ENCODE data around the gene RYR1.
A peak's percentile ranks its signal among the peaks of the same experiment; 100 is the strongest.
"Not testable (repeated sequence)": the region's sequence is repeated elsewhere in the genome, so short reads cannot be mapped to it uniquely, and the experiment has no call there.

RYR1 gene

DNA sequence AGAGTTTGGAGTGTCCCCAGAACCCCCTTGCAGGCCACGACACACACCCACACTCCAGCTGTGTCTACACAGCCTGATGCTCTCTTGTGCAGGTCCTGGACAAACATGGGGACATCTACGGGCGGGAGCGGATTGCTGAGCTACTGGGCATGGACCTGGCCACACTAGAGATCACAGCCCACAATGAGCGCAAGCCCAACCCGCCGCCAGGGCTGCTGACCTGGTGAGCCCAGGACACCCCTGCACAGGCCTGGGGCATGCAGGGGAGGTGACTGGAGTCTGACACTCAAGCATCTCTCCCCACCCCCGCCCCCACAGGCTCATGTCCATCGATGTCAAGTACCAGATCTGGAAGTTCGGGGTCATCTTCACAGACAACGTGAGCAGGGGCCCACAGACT is 144.3 kb downstream of the RYR1 start:
- no peak for DNase-seq

DNA sequence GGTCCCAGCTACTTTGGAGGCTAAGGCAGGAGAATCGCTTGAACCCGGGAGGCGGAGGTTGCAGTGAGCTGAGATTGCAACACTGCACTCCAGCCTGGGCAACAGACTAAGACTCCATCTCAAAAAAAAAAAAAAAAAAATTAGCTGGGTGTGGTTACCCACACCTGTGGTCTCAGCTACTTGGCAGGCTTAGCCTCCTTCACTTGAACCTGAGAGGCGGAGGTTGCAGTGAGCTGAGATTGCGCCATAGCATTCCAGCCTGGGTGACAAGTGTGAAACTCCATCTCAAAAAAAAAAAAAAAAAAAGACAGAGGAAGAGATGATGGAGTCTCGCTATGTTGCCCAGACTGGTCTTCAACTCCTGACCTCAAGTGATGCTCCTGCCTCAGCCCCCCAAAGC is 145.8 kb downstream of the RYR1 start:
- DNase-seq = not testable (repeated sequence)

DNA sequence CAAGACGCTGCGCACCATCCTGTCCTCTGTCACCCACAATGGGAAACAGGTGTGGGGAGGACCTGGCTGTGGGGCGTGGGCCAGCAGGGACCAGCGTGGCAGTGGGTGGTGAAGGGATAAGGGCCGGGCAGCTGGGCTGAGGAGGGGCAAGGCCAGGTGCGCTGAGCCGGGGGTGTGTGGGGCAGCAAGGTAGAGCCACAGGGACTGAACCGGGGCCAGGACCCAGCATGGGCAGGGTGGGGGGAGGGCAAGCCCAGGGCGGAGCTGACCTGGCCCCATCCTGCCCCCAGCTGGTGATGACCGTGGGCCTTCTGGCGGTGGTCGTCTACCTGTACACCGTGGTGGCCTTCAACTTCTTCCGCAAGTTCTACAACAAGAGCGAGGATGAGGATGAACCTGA is 146.6 kb downstream of the RYR1 start:
- no peak for DNase-seq

DNA sequence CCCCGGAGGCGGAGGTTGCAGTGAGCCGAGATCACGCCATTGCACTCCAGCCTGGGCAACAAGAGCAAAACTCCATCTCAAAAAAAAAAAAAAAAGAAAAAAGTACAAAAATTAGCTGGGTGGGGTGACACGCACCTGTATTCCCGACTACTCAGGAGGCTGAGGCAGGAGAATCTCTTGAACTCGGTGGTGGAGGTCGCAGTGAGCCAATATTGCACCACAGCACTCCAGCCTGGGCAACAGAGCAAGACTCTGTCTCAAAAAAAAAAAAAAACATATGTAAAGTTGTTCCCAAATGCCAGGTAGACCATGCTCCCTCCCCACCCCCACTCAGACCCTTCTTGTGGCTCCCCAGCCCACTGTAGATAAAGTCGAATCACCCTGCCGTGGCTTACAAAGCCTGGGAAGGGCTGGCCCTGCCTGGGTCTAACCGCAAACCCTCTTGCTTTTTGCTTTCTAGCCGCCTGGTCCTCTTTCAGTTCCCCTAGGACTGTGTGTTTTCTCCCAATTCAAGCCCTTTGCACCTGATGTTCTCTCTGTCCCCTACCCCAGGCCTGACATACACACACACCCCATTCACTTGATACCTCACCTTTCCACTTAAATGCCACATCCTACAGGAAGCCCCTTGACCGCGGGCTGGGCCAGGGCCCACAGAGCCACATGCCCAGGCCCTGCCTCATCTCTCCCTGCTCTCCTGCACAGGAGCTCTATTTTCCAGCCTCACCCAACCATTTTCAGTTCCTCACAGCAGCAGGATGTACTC is 149.9 kb downstream of the RYR1 start:
- DNase-seq = no peak

GRCh38 chr19:38583985-38584305 is 150.5 kb downstream of the RYR1 start:
- DNase-seq = no peak

DNA sequence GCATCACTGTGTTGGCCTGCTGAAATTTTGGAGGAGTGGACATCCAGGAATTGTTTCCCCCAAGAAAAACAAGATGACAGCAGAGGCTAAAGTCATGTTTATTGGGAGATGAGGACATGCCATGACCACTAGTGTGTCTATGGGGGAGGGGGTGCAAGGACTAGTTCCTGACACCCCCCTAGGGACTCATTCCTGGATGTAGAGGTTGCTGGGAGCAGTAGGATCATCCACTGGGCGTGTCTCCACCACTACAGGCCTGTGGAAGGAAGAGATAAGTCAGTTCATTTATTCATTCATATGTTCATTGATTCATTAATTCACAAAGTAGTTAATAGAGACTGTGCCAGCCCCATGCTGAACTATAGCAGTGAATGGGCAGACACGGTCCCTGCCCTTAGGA is 154.1 kb downstream of the RYR1 start:
- no peak for DNase-seq

DNA sequence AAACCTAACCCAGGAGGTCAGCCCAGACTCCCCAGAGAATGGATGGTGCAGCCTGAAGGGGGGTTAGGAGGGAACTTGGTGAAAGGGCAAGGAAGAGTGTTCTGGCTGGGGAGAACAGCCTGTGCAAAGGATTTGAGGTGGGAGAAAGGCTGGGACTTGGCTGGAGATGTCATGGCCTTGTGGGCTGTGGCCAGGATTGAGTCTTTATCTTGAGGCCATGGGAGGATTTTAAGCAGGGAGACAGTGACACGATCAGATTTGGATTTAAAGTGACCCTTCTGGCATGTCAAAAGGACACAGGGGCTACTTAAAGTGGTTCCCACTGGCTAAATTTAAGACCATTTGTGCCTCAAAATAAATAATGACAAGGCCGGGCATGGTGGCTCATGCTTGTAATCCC is 154.6 kb downstream of the RYR1 start:
- no peak for DNase-seq

DNA sequence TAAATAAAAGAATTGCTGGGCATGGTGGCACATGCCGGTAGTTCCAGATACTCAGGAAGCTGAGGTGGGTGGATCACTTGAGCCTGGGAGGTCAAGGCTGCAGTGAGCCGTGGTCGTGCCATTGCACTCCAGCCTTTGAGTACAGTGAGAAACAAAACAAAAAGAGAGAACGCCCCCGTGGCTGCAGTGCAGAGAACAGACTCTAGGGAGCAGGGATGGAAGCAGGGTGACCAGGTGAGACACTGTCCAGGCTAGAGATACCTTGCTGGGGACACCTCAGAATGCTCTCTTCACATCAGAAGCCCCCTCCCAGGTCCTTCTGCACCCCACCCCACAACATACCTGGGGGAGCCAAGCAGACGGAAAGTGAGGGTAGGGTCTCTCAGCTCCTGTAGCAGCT is 159.4 kb downstream of the RYR1 start:
- DNase-seq = no peak

GRCh38 chr19:38596057-38596981 is 162.8 kb downstream of the RYR1 start:
- peak; percentile 95 for DNase-seq

- DNase-seq = no peak
Observed at GRCh38 chr19:38597075-38597474, 163.6 kb downstream of the RYR1 start.

DNA sequence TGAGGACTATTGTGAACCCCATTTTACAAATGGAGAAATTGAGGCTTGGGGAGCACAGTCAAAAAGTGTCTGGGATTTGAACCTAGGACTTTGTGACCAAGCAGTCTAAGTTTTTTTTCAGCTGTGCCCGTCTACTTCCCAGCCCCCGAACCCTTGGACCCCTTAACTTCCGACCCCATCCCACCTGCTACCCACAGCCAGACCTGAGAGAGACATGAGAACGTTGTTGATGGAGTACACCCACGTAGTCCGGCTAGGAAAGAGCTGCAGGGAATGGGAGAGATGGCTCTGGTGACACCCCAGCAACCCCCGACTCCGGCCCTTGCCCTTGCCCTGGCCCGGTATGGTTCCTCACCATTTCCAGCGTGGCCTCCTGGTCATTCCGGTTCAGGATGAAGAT is 166.2 kb downstream of the RYR1 start:
- no peak for DNase-seq

- not testable (repeated sequence) for DNase-seq
Observed at GRCh38 chr19:38602856-38603255, 169.4 kb downstream of the RYR1 start.

DNA sequence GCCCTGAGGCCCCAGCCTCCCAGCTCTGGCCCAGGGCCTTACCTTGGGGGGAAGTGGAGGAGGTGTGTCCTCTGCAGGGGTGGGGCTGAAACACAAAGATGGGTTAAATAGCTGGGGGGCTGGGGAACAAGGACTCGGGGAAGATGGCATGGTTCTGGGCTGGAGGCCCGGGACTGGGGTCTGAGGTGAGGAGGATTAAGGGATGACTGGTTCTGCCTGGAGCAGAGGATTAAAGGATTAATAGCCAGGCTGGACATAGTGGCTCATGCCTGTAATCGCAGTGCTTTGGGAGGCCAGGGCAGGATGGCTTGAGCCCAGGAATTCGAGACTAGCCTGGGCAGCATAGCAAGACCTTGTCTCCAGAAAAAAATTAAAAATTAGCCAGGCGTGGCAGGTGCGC is 172.6 kb downstream of the RYR1 start:
- no peak for DNase-seq

DNA sequence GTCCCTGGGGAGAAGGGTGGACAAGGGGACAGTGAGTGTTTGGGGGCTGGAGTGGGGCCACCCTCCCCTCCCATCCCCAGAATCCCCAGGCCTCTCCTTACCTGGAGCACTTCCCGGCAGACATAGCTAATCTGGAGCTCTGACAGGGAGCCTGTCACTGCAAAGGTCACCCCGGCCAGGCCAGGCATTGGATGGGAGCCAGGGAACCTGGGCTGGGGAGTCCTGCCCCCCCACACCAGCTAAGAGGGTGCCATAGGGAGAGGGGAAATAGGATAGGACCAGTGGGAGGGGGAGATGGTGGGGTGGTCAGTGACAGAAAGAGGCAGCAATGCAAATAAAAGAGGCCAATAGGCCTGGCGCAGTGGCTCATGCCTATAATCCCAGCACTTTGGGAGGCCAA is 180.8 kb downstream of the RYR1 start:
- no peak for DNase-seq

- DNase-seq = no peak
Observed at GRCh38 chr19:38615007-38615581, 181.6 kb downstream of the RYR1 start.

GRCh38 chr19:38616265-38616664 is 182.8 kb downstream of the RYR1 start:
- no peak for DNase-seq

- DNase-seq = no peak
Observed at GRCh38 chr19:38617283-38617763, 183.8 kb downstream of the RYR1 start.

- DNase-seq = peak; percentile 85
Observed at GRCh38 chr19:38617764-38618589, 184.5 kb downstream of the RYR1 start, which contains the start of gene MAP4K1. TSS of gene MAP4K1 (minus strand) at chr19:38617953. CDS start at chr19:38617895, 58 bp downstream.

DNA sequence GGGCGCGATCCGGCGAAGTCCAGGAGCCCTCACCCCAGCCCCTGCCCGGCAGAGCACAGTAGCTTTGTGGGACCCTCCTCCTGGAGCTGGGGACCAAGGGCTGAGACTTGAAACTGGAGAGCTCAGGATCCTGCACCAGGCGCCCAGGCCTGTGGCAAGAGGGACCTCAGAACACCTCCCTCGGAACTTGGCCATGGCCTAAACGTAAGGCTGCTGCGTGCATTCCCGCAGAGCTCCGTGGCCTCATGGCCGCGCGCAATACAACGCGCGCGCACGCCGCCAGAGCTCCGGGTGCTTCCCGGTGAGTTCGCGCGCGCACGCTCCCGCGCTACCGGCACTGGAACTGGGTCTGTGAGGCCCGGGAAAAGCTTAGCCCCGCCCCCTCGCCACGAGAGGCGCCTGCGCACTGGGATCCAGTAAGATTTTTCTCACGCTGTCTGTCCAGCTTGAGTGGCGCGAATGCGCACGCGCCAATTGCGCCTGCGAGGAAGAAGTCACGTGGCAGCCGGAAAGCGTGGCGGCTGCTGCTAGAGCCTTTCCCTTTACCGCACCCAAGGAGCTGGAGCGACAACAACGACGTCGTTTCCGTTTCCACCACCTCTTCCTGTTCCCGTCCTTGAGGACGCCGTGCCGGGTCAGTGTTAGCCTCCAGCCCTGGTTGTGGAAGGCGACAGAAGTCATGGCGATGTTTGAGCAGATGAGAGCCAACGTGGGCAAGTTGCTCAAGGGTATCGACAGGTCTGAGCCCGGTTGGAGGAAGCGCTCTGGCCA is 185.3 kb downstream of the RYR1 start, which contains the start of gene EIF3K:
EIF3K (plus strand) TSS at position 599 of the 771 bp plus-strand sequence; CDS start at position 680, 81 bp downstream.
- DNase-seq = peak; percentile 100

- DNase-seq = no peak
Observed at GRCh38 chr19:38619361-38620174, 186.1 kb downstream of the RYR1 start.

DNA sequence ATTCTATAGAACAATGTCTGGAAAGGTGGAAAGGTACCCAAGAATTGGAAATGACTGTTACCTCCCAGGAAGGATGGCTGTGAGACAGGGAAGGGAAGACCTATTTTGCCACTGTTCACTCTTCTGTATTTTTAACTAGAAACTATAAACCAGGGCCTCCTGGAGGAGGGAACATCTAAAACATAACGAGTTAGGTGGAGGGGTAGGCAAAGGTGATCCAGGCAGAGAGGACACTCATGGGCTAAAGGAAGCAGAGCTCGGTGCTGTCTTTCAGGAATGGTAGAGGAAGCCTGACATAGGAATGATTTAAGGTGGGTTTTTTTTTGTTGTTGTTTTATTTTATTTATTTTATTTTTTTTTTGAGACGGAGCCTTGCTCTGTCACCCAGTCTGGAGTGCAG is 191.3 kb downstream of the RYR1 start:
- no peak for DNase-seq

Measured in NCI-H345 (cell line).